ENCODE results near the gene LRRC8C.

Gene LRRC8C

GRCh38 chr1:89633248-89633799, 404 bp downstream of the LRRC8C start:
- DNase-seq (ENCODE audit: low read depth in 2 of 2): no peak

GRCh38 chr1:89633800-89634625, 1.1 kb downstream of the LRRC8C start:
- DNase-seq (ENCODE audit: low read depth in 2 of 2): no peak

- no peak for DNase-seq (ENCODE audit: low read depth in 2 of 2)
Observed at GRCh38 chr1:89635825-89636815, 3.2 kb downstream of the LRRC8C start.

GRCh38 chr1:89637496-89637895, 4.6 kb downstream of the LRRC8C start:
- no peak for DNase-seq (ENCODE audit: low read depth in 2 of 2)

- no peak for DNase-seq (ENCODE audit: low read depth in 2 of 2)
Observed at GRCh38 chr1:89640440-89640839, 7.5 kb downstream of the LRRC8C start.

- no peak for DNase-seq (ENCODE audit: low read depth in 2 of 2)
Observed at GRCh38 chr1:89641781-89642180, 8.9 kb downstream of the LRRC8C start.

GRCh38 chr1:89643577-89643976, 10.7 kb downstream of the LRRC8C start:
- DNase-seq (ENCODE audit: low read depth in 2 of 2): no peak

GRCh38 chr1:89644119-89644814, 11.3 kb downstream of the LRRC8C start:
- DNase-seq (ENCODE audit: low read depth in 2 of 2): no peak

- DNase-seq (ENCODE audit: low read depth in 2 of 2): no peak
Observed at GRCh38 chr1:89646259-89646658, 13.3 kb downstream of the LRRC8C start.

GRCh38 chr1:89649783-89650182, 16.9 kb downstream of the LRRC8C start:
- DNase-seq (ENCODE audit: low read depth in 2 of 2): no peak

GRCh38 chr1:89652373-89652772, 19.5 kb downstream of the LRRC8C start:
- no peak for DNase-seq (ENCODE audit: low read depth in 2 of 2)

- no peak for DNase-seq (ENCODE audit: low read depth in 2 of 2)
Observed at GRCh38 chr1:89657886-89658285, 25.0 kb downstream of the LRRC8C start.

- no peak for DNase-seq (ENCODE audit: low read depth in 2 of 2)
Observed at GRCh38 chr1:89659322-89660081, 26.6 kb downstream of the LRRC8C start.

- no peak for DNase-seq (ENCODE audit: low read depth in 2 of 2)
Observed at GRCh38 chr1:89660224-89661061, 27.5 kb downstream of the LRRC8C start.

- DNase-seq (ENCODE audit: low read depth in 2 of 2): no peak
Observed at GRCh38 chr1:89665941-89666340, 33.0 kb downstream of the LRRC8C start.

GRCh38 chr1:89666640-89667039, 33.7 kb downstream of the LRRC8C start:
- DNase-seq (ENCODE audit: low read depth in 2 of 2): no peak

GRCh38 chr1:89667691-89668090, 34.8 kb downstream of the LRRC8C start:
- DNase-seq (ENCODE audit: low read depth in 2 of 2): no peak

- DNase-seq (ENCODE audit: low read depth in 2 of 2): no peak
Observed at GRCh38 chr1:89668961-89669360, 36.0 kb downstream of the LRRC8C start.

GRCh38 chr1:89669441-89669840, 36.5 kb downstream of the LRRC8C start:
- no peak for DNase-seq (ENCODE audit: low read depth in 2 of 2)

- DNase-seq (ENCODE audit: low read depth in 2 of 2): no peak
Observed at GRCh38 chr1:89670163-89670562, 37.2 kb downstream of the LRRC8C start.
